Osteoblast (primary cell): Measurements from ENCODE around the gene AIF1. TPM values are rescaled to one million over a fixed set of nuclear protein-coding genes. Genes with fewer than 3 reads are reported as not detected.

Experiments used
- DNase-seq: peaks from one replicate; pipeline ENCODE4 v3.0.0; 2011; ENCODE audit warnings: low spot score, mixed read lengths; ENCODE audit not compliant: insufficient read length; ENCODE audit errors: missing footprints
- H2AFZ ChIP-seq: 2 replicates; pipeline ENCODE4 v1.6.0; 2011; ENCODE audit warnings: mild to moderate bottlenecking, low read length
- H3K27ac ChIP-seq: 2 replicates; pipeline ENCODE4 v1.5.1; 2011; ENCODE audit warnings: mild to moderate bottlenecking, low read depth, low read length, moderate library complexity
- H3K27me3 ChIP-seq: 2 replicates; pipeline ENCODE4 v1.6.0; 2012; ENCODE audit warnings: mild to moderate bottlenecking, control low read depth, inconsistent platforms, low read length, moderate library complexity; ENCODE audit not compliant: insufficient read depth
- H3K36me3 ChIP-seq: 2 replicates; pipeline ENCODE4 v1.5.1; 2011; ENCODE audit warnings: mild to moderate bottlenecking, low read length, control low read depth, moderate library complexity; ENCODE audit not compliant: insufficient read depth
- H3K4me1 ChIP-seq: 2 replicates; pipeline ENCODE4 v1.5.1; 2011; ENCODE audit warnings: mild to moderate bottlenecking, low read length, control low read depth, moderate library complexity; ENCODE audit not compliant: insufficient read depth
- H3K4me2 ChIP-seq: 2 replicates; pipeline ENCODE4 v1.6.0; 2011; ENCODE audit warnings: mild to moderate bottlenecking, low read length; ENCODE audit not compliant: insufficient read depth
- H3K4me3 ChIP-seq: fragments of 200-600 bp; sonication (generic); 3 replicates; pipeline ENCODE4 v1.5.1; 2012; ENCODE audit warnings: mild to moderate bottlenecking, low read length, inconsistent platforms; ENCODE audit not compliant: insufficient read depth
- H3K79me2 ChIP-seq: 2 replicates; pipeline ENCODE4 v1.6.0; 2012; ENCODE audit warnings: mild to moderate bottlenecking, low read length, control low read depth, inconsistent platforms; ENCODE audit not compliant: insufficient read depth
- H3K9me3 ChIP-seq: 2 replicates; pipeline ENCODE4 v1.5.1; 2011; ENCODE audit warnings: low read depth, low read length, control low read depth
- H4K20me1 ChIP-seq: 2 replicates; pipeline ENCODE4 v1.6.0; 2012; ENCODE audit warnings: mild to moderate bottlenecking, low read length, control low read depth; ENCODE audit not compliant: insufficient read depth
- CTCF ChIP-seq: IDR thresholded peaks from 2 replicates; pipeline ENCODE4 v1.5.1; 2011; ENCODE audit warnings: mild to moderate bottlenecking, low read depth, low read length, moderate library complexity; ENCODE audit errors: extremely low read depth
- total RNA-seq: library from RNA; depleted of rRNA; stranded (reverse); fragments of >200 nt; gene quantifications from 2 replicates; pipeline ENCODE4 v1.2.3, GENCODE V29; 2012

AIF1 gene
- total RNA-seq, 1 donor: 0.36 TPM

- peaks cover 81% of the 10 kb centered on the region for H3K36me3 ChIP-seq
- no peak overlapping the region for H3K27ac ChIP-seq
- no peaks in the 10 kb centered on the region for H3K4me1 ChIP-seq
- no peak overlapping the region for H2AFZ ChIP-seq
- no peaks in the 10 kb centered on the region for H3K9me3 ChIP-seq
- no peaks in the 10 kb centered on the region for H3K27me3 ChIP-seq
- peak; percentile 59 for DNase-seq
- no peak overlapping the region for H3K4me3 ChIP-seq
- H4K20me1 ChIP-seq: peaks cover 8% of the 10 kb centered on the region
- H3K4me2 ChIP-seq: no peak overlapping the region
- peaks cover 23% of the 10 kb centered on the region for H3K79me2 ChIP-seq
- no peak for TF ChIP-seq CTCF
Measured at GRCh38 chr6:31645325-31645724, 30.3 kb downstream of the AIF1 start.

GRCh38 chr6:31651602-31652191, 36.7 kb downstream of the AIF1 start:
- peaks cover 65% of the 10 kb centered on the region for H3K79me2 ChIP-seq
- DNase-seq: peak; percentile 97

GRCh38 chr6:31652925-31653724, 38.1 kb downstream of the AIF1 start:
- H3K79me2 ChIP-seq: peaks cover 73% of the 10 kb centered on the region
- TF ChIP-seq CTCF: peak; percentile 6
- H3K27ac ChIP-seq: peak overlapping the region; percentile 99
- H3K27me3 ChIP-seq: no peaks in the 10 kb centered on the region
- no peaks in the 10 kb centered on the region for H3K9me3 ChIP-seq
- peak; percentile 98 for DNase-seq
- H3K36me3 ChIP-seq: peaks cover 27% of the 10 kb centered on the region
- H3K4me3 ChIP-seq: peak overlapping the region; percentile 95
- H2AFZ ChIP-seq: peak overlapping the region; percentile 88
- H3K4me2 ChIP-seq: peak overlapping the region; percentile 92
- H4K20me1 ChIP-seq: peaks cover 14% of the 10 kb centered on the region
- peaks cover 21% of the 10 kb centered on the region for H3K4me1 ChIP-seq

More at GRCh38 chr6:31651602-31652191, 36.7 kb downstream of the AIF1 start:
- Histone ChIP-seq H3K9me3 (no peaks in the 10 kb centered on the region), H3K27ac (peak overlapping the region; percentile 99), H3K4me3 (peak overlapping the region; percentile 95), H3K36me3 (peaks cover 26% of the 10 kb centered on the region), H3K4me2 (peak overlapping the region; percentile 92), H3K4me1 (peaks cover 19% of the 10 kb centered on the region), H2AFZ (peak overlapping the region; percentile 88), H4K20me1 (peaks cover 8% of the 10 kb centered on the region), H3K27me3 (no peaks in the 10 kb centered on the region)
- no peak for TF ChIP-seq CTCF
